DOHH2 (cell line): Measurements from ENCODE around the gene HS3ST5.
"Not testable (repeated sequence)": the region's sequence is repeated elsewhere in the genome, so short reads cannot be mapped to it uniquely, and the experiment has no call there.

ENCODE experiments used
- H3F3A ChIP-seq: fragments of 200-600 bp; sonication (generic), shearing (Covaris generic); 2 replicates; pipeline ENCODE4 v1.6.0; 2016; ENCODE audit warnings: antibody characterized with exemption, mild to moderate bottlenecking; ENCODE audit not compliant: control insufficient read depth, insufficient read depth
- H3K27ac ChIP-seq: fragments of 200-600 bp; sonication (generic); 2 replicates; pipeline ENCODE4 v1.5.1; 2014; ENCODE audit warnings: low read depth, mild to moderate bottlenecking, low read length, moderate library complexity
- H3K27me3 ChIP-seq: fragments of 200-600 bp; sonication (generic); 2 replicates; pipeline ENCODE4 v1.6.1; 2014; ENCODE audit warnings: mild to moderate bottlenecking, low read length, mixed read lengths; ENCODE audit not compliant: control insufficient read depth
- H3K36me3 ChIP-seq: fragments of 200-600 bp; sonication (generic); 2 replicates; pipeline ENCODE4 v1.6.1; 2014; ENCODE audit warnings: mild to moderate bottlenecking, low read length, moderate library complexity, mixed read lengths; ENCODE audit not compliant: control insufficient read depth
- H3K4me1 ChIP-seq: fragments of 200-600 bp; sonication (generic); 2 replicates; pipeline ENCODE4 v1.6.1; 2014; ENCODE audit warnings: mild to moderate bottlenecking, low read length, mixed read lengths; ENCODE audit not compliant: control insufficient read depth
- H3K4me2 ChIP-seq: fragments of 200-600 bp; sonication (generic); 2 replicates; pipeline ENCODE4 v1.6.0; 2014; ENCODE audit warnings: mild to moderate bottlenecking, low read length, moderate library complexity
- H3K4me3 ChIP-seq: fragments of 200-600 bp; sonication (generic); 2 replicates; pipeline ENCODE4 v1.5.1; 2014; ENCODE audit warnings: mild to moderate bottlenecking, low read length, mixed read lengths
- H3K79me2 ChIP-seq: fragments of 200-600 bp; sonication (generic); 2 replicates; pipeline ENCODE4 v1.6.1; 2014; ENCODE audit warnings: mild to moderate bottlenecking, low read length, mixed read lengths; ENCODE audit not compliant: control insufficient read depth
- H3K9me2 ChIP-seq: fragments of 200-600 bp; sonication (generic); replicated peaks from 2 replicates; pipeline ENCODE4 v1.6.1; 2014; ENCODE audit warnings: mild to moderate bottlenecking, low read length, mixed read lengths; ENCODE audit not compliant: control insufficient read depth
- H3K9me3 ChIP-seq: fragments of 200-600 bp; sonication (generic); 2 replicates; pipeline ENCODE4 v1.6.1; 2014; ENCODE audit warnings: antibody characterized with exemption, low read length, mixed read lengths; ENCODE audit not compliant: control insufficient read depth, insufficient read depth
- H4K20me1 ChIP-seq: fragments of 200-600 bp; sonication (generic); 2 replicates; pipeline ENCODE4 v1.6.0; 2014; ENCODE audit warnings: low read depth, mild to moderate bottlenecking, antibody characterized with exemption, low read length, moderate library complexity; ENCODE audit not compliant: control insufficient read depth, insufficient read depth
- CTCF ChIP-seq: fragments of 200-600 bp; sonication (generic); IDR thresholded peaks from one replicate; pipeline ENCODE4 v1.5.1; 2014; ENCODE audit warnings: antibody characterized with exemption, mild to moderate bottlenecking, low read depth, low read length; ENCODE audit not compliant: poor library complexity, severe bottlenecking
- EZH2phosphoT487 ChIP-seq: fragments of 200-600 bp; sonication (generic); IDR thresholded peaks from 2 replicates; pipeline ENCODE4 v1.6.1; 2017; ENCODE audit warnings: borderline replicate concordance, mild to moderate bottlenecking, antibody characterized with exemption, low read length, moderate library complexity, mixed read lengths

The HS3ST5 gene

GRCh38 chr6:114155763-114156162 is 187.1 kb downstream of the HS3ST5 start:
- Histone ChIP-seq H4K20me1 (no peaks in the 10 kb centered on the region), H3K4me2 (no peak overlapping the region), H3K9me2 (no peaks in the 10 kb centered on the region), H3K9me3 (no peaks in the 10 kb centered on the region), H3K36me3 (no peaks in the 10 kb centered on the region), H3K79me2 (no peaks in the 10 kb centered on the region), H3F3A (no peaks in the 10 kb centered on the region), H3K27ac (no peak overlapping the region), H3K27me3 (no peaks in the 10 kb centered on the region), H3K4me3 (no peak overlapping the region), H3K4me1 (no peaks in the 10 kb centered on the region)
- TF ChIP-seq EZH2phosphoT487: no peak

DNA sequence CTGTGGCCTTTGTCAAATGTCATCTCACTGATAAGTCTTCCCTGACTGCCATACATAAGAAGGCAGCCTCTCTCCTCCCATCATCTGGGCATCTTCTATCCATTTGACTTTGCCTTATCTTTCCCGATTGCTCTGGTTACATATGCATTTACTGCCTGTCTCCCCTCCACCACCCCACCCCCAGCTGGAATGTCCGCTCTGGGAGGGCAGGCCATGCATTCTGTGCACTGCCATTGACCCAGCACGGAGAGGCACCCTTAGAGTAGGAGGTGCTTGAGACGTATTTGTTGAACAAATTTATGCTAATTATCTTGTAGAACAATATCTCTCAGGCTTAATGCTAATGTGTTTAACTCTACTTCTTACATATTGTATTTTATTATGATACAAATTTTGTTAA is 188.0 kb downstream of the HS3ST5 start:
- Histone ChIP-seq H3K9me3 (no peaks in the 10 kb centered on the region), H3K79me2 (no peaks in the 10 kb centered on the region), H3K4me3 (no peak overlapping the region), H3K27me3 (no peaks in the 10 kb centered on the region), H3K9me2 (no peaks in the 10 kb centered on the region), H3K27ac (no peak overlapping the region), H3K4me2 (no peak overlapping the region), H3F3A (no peaks in the 10 kb centered on the region), H3K36me3 (no peaks in the 10 kb centered on the region), H3K4me1 (no peaks in the 10 kb centered on the region), H4K20me1 (no peaks in the 10 kb centered on the region)
- TF ChIP-seq EZH2phosphoT487: no peak
- TF ChIP-seq CTCF: no peak

DNA sequence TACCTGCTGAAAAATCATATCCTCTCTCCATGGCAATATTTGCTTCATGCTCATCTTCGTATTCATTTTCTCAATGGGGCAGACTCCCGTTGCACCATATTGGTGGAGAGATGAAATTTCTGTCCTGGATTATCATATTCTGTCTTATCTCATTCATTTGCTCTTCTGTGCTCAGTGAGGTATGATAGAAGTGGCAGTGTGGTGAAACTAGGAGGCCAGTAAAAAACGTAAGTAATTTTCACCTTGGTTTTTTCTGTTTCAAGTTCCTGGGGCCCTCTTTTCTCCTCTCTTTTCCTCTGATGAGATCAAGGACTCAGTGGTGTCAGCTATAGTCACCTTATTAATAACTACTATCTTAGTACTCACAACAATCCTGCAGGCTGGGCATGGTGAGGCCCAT is 189.4 kb downstream of the HS3ST5 start:
- H4K20me1 ChIP-seq: no peaks in the 10 kb centered on the region
- no peaks in the 10 kb centered on the region for H3K27me3 ChIP-seq
- H3K9me2 ChIP-seq: no peaks in the 10 kb centered on the region
- H3F3A ChIP-seq: no peaks in the 10 kb centered on the region
- H3K4me2 ChIP-seq: no peak overlapping the region
- H3K4me1 ChIP-seq: no peaks in the 10 kb centered on the region
- no peak overlapping the region for H3K27ac ChIP-seq
- no peaks in the 10 kb centered on the region for H3K9me3 ChIP-seq
- H3K36me3 ChIP-seq: no peaks in the 10 kb centered on the region
- TF ChIP-seq CTCF (no peak), EZH2phosphoT487 (no peak)
- H3K79me2 ChIP-seq: no peaks in the 10 kb centered on the region
- H3K4me3 ChIP-seq: no peak overlapping the region

DNA sequence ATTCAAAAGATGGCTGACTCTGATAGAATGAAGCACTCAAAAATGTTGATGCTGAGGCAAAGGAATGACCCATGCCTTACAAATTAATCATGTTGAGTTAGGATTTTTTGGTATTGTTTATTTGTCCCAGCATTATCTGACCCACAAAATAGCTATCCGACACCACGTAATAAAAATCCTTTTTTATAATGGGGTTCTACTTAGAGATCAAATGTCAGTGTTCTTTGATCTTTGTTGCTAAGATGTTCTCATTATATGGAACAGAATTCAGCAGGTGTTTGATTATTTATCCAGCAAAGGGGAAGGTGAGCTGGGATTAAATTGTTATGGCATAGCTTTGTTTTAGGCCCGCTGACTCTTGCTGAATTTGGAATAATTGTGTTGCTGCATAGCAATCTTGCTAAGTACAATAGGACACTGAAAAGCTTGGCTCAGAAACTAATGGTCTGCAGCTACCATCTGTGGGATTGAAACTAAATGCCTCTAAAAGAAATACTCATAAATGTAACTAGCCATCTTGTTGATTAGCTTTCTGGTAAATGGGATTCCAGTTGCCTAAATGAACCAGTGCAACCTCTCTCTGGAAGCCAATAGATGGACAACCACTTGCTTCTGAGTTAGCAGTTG is 191.6 kb downstream of the HS3ST5 start:
- Histone ChIP-seq H3K4me3 (no peak overlapping the region), H3K9me3 (no peaks in the 10 kb centered on the region), H3K27me3 (no peaks in the 10 kb centered on the region), H3K4me1 (no peaks in the 10 kb centered on the region), H3K36me3 (no peaks in the 10 kb centered on the region), H3K9me2 (no peaks in the 10 kb centered on the region), H3K79me2 (no peaks in the 10 kb centered on the region), H3F3A (no peaks in the 10 kb centered on the region), H3K4me2 (no peak overlapping the region), H4K20me1 (no peaks in the 10 kb centered on the region), H3K27ac (no peak overlapping the region)
- TF ChIP-seq CTCF (no peak), EZH2phosphoT487 (no peak)

DNA sequence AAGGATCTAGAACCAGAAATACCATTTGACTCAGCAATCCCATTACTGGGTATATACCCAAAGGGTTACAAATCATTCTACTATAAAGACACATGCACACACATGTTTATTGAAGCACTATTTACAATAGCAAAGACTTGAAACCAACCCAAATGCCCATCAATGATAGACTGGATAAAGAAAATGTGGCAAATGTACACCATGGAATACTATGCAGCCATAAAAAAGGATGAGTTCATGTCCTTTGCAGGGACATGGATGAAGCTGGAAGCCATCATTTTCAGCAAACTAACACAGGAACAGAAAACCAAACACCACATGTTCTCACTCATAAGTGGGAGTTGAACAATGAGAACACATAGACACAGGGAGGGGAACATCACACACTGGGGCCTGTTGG is 193.6 kb downstream of the HS3ST5 start:
- not testable (repeated sequence) for H3K9me2 ChIP-seq, H3K9me3 ChIP-seq, H3K36me3 ChIP-seq, H3K4me1 ChIP-seq, H3K79me2 ChIP-seq, H3F3A ChIP-seq, H3K27me3 ChIP-seq, H4K20me1 ChIP-seq, H3K4me2 ChIP-seq, H3K4me3 ChIP-seq, H3K27ac ChIP-seq
